GM10266 (cell line): ENCODE data around the gene LUC7L3.

Experiments
- DNase-seq: peaks from one replicate; pipeline ENCODE4 v3.0.0; 2012; ENCODE audit errors: extremely low spot score
- CTCF ChIP-seq: IDR thresholded peaks from 2 replicates; pipeline ENCODE4 v1.5.1; 2012; ENCODE audit warnings: mild to moderate bottlenecking, low read depth; ENCODE audit not compliant: control insufficient read depth, insufficient read depth; ENCODE audit errors: missing control alignments

Gene LUC7L3, protein sequence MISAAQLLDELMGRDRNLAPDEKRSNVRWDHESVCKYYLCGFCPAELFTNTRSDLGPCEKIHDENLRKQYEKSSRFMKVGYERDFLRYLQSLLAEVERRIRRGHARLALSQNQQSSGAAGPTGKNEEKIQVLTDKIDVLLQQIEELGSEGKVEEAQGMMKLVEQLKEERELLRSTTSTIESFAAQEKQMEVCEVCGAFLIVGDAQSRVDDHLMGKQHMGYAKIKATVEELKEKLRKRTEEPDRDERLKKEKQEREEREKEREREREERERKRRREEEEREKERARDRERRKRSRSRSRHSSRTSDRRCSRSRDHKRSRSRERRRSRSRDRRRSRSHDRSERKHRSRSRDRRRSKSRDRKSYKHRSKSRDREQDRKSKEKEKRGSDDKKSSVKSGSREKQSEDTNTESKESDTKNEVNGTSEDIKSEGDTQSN

GRCh38 chr17:50719144-50719923 lies at the start of gene LUC7L3:
Gene LUC7L3, plus strand, starts transcription at chr17:50719603. Its CDS starts 130 bp downstream, at chr17:50719733.
- no peak for TF ChIP-seq CTCF
- DNase-seq = peak; percentile 97

GRCh38 chr17:50672071-50672470 lies 47.3 kb upstream of the LUC7L3 start:
- TF ChIP-seq CTCF = no peak
- DNase-seq = no peak

- TF ChIP-seq CTCF = no peak
- no peak for DNase-seq
These were observed 46.4 kb upstream of the LUC7L3 start for GRCh38 chr17:50672831-50673551.

DNA sequence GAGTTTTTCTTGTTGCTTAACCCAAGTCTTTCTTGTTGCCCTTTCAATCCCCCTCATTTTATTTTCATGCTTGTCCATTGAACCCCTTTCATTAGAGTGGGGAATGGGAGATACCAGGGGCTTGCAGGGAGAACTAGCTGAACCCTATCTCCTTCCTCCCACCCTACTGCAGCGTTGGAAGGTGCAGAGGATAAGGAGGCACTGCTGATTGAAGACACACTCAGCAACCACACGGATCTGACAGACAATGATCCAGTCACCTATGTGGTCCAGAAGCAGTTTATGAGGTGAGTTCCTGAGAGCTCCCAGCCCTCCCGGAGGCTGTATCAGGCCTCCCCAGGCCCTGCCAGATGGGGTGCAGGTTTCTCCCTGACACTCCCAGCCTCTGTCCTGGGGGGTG lies 44.2 kb upstream of the LUC7L3 start:
- no peak for TF ChIP-seq CTCF
- DNase-seq = no peak

GRCh38 chr17:50675627-50676026 lies 43.8 kb upstream of the LUC7L3 start:
- no peak for DNase-seq
- TF ChIP-seq CTCF = no peak

DNA sequence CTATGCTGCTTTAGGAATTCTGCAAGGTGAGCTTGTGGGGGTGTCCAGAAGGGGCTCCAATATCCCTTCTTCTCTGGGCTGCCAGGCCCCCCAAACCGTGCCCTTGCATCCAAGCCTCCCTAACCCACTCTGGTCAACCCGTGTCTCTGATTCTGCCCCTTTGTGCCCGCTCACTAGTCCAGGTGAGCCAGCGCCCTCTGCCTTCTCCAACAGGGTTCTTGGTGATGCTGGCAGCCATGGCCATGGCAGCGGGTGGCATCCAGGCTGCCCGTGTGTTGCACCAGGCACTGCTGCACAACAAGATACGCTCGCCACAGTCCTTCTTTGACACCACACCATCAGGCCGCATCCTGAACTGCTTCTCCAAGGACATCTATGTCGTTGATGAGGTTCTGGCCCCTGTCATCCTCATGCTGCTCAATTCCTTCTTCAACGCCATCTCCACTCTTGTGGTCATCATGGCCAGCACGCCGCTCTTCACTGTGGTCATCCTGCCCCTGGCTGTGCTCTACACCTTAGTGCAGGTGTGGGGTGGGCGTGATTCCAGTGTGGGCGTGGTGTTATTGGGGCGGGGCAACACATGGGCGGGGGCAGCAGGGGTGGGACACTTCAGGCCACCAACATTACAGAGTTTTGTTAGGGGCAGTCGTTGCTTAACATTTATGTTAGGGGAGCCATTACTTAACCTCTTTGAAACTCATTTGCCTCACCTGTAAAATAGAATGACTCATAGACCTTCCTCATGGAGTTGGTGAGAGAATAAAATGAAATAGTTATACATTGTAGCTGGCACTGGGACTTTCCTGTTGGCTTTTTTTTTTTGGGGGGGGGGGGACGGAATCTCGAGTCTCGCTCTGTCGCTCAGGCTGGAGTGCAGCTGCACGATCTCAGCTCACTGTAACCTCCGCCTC lies 43.1 kb upstream of the LUC7L3 start:
- no peak for DNase-seq
- TF ChIP-seq CTCF = no peak
